Choroid plexus epithelial cell (primary cell): ENCODE measurements around the gene EMC10.

ENCODE experiments used
- DNase-seq: peaks from one replicate; pipeline ENCODE4 v3.0.0-alpha.2; 2010; ENCODE audit warnings: low read depth
- H3K4me3 ChIP-seq: 2 replicates; pipeline ENCODE4 v1.5.1; 2011; ENCODE audit warnings: low read depth, mild to moderate bottlenecking, control low read depth, low read length, moderate library complexity
- CTCF ChIP-seq: conservative IDR thresholded peaks from 2 replicates; pipeline ENCODE4 v1.5.1; 2011; ENCODE audit warnings: low read depth, mild to moderate bottlenecking, control low read depth, inconsistent platforms, low read length, moderate library complexity

The EMC10 gene

GRCh38 chr19:50444059-50444458 is 32.2 kb upstream of the EMC10 start:
- no peak for DNase-seq
- no peak for TF ChIP-seq CTCF
- no peak overlapping the region for H3K4me3 ChIP-seq

GRCh38 chr19:50447053-50447452 is 29.3 kb upstream of the EMC10 start:
- no peak for DNase-seq
- TF ChIP-seq CTCF, result no peak
- H3K4me3 ChIP-seq, result no peak overlapping the region

GRCh38 chr19:50447750-50448149 is 28.6 kb upstream of the EMC10 start:
- H3K4me3 ChIP-seq, result no peak overlapping the region
- no peak for TF ChIP-seq CTCF
- no peak for DNase-seq

GRCh38 chr19:50449236-50449899 is 26.9 kb upstream of the EMC10 start:
- TF ChIP-seq CTCF, result no peak
- DNase-seq, result no peak
- H3K4me3 ChIP-seq, result no peak overlapping the region

GRCh38 chr19:50450369-50451222 is 25.7 kb upstream of the EMC10 start:
- no peak for TF ChIP-seq CTCF
- no peak overlapping the region for H3K4me3 ChIP-seq
- no peak for DNase-seq

GRCh38 chr19:50451223-50451534 is 25.1 kb upstream of the EMC10 start:
- no peak for TF ChIP-seq CTCF
- no peak overlapping the region for H3K4me3 ChIP-seq
- DNase-seq, result no peak

- no peak for TF ChIP-seq CTCF
- no peak for DNase-seq
- H3K4me3 ChIP-seq, result no peak overlapping the region
These were observed 23.1 kb upstream of the EMC10 start for GRCh38 chr19:50453243-50453642.
